A549 treated with CpdA at 1 μM for 4 hours (cell line): ENCODE data around the gene KCNQ4. TPM values are rescaled to one million over a fixed set of nuclear protein-coding genes. Genes with fewer than 3 reads are reported as not detected.

Experiments used
- total RNA-seq: library from RNA; stranded (reverse); fragments of 200-300 nt; extraction: Qiagen RNA extraction; gene quantifications from 5 replicates; pipeline ENCODE4 v1.2.3, GENCODE V29; 2022; ENCODE audit warnings: low read depth

KCNQ4 gene
- total RNA-seq: 0.14 to 0.39 TPM (median 0.25 TPM) in 5 replicates

GRCh38 chr1:40783001-40783905 lies at the start of gene KCNQ4:
TSS of gene KCNQ4 (plus strand) at chr1:40783787. CDS start at chr1:40784094, 307 bp downstream.

DNA sequence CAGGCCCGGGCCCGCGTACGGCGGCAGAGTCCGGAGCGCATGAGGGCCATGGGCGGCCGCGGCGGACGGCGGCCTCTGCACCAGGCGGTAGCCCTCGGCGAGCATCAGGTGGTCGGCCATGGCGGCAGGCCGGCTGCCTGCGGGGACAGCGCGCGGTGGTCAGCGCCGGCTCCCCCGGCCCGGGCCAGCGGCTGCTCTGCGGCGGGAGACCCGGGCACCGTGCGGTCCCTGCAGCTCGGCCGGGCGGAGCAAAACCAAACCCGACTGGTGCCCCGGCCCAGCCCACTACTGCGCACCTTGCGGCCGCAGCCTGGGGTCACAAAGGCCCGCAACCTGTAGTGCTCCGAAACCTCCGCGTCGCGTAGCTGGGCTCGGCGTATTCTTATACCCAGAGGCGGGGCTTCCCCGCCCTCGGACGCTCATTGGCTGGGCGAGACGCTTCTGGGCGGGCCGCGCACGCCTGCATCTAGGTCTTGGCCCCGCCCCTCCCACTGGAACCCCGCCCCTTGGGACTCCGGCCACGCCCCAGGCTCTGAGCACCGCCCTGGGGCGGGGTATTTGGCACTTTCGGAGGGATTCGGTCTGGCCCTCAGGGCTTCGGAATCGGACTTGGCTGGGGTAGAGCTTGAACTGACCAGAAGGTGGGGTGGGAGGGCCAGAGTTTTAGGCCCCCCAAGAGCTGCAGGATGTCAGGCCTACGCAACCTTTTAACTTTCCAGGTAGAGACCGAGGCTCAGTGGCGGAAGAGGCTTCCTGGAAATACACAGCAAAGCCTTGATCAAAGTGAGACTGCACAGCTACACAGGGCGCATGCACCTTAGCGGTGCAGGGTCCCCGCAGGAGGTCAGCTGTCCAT lies 78.6 kb downstream of the KCNQ4 start, which contains the start of gene CITED4:
TSS of gene CITED4 (minus strand) at position 356 of the 856 bp plus-strand sequence. CDS start at position 120, 236 bp downstream.

Other genes with a start within 250 kb of the KCNQ4 start
- gene RIMS3, start 118.1 kb upstream of the KCNQ4 start, total RNA-seq: 0.48 to 0.99 TPM (median 0.88 TPM) in 5 replicates
- 39.6 to 45.8 TPM (median 41.2 TPM) in 5 replicates for gene NFYC, start 92.1 kb upstream of the KCNQ4 start, total RNA-seq
- 25.2 to 62.6 TPM (median 52.3 TPM) in 5 replicates for gene CITED4, start 78.6 kb downstream of the KCNQ4 start, total RNA-seq
- 80.1 to 110 TPM (median 89.9 TPM) in 5 replicates for gene CTPS1, start 195.9 kb downstream of the KCNQ4 start, total RNA-seq
- gene SLFNL1, start 237.9 kb downstream of the KCNQ4 start, total RNA-seq: 0.03 TPM in 1 of 5 replicates, not detected in the others